HG03159 (cell line): ENCODE results near the gene SPANXD.
"Not testable (repeated sequence)": the region's sequence is repeated elsewhere in the genome, so short reads cannot be mapped to it uniquely, and the experiment has no call there.

Experiments
- ATAC-seq: cut with Tn5 transposase; IDR thresholded peaks from one replicate; pipeline ENCODE4 v1.9.1; 2021; ENCODE audit warnings: mild to moderate bottlenecking, moderate library complexity; ENCODE audit not compliant: unreplicated experiment

SPANXD gene

DNA sequence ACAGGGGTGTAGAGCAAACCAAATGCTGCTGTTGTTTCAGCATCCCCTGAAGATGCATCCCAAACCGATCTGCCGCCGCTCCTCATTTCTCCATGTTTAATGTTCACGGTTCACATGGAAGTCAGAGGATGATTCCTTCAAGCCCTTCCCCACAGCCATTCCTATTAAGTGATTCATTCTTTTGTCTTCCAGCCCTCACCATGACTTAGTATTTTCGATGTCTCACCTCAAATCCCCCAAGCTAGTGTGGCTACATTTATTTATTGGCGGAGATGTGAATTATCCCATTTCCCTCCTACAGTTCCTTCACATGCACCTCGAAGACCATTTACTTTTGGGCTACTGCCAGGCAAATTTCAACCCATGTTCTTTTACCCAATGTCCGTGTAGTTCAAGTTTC is at the start of gene SPANXD:
SPANXD (minus strand) TSS at position 101 of the 400 bp plus-strand sequence. CDS start 334 bp downstream, outside the sequence.
- not testable (repeated sequence) for ATAC-seq

GRCh38 chrX:141742666-141743065 is 44.1 kb upstream of the SPANXD start:
- no peak for ATAC-seq

DNA sequence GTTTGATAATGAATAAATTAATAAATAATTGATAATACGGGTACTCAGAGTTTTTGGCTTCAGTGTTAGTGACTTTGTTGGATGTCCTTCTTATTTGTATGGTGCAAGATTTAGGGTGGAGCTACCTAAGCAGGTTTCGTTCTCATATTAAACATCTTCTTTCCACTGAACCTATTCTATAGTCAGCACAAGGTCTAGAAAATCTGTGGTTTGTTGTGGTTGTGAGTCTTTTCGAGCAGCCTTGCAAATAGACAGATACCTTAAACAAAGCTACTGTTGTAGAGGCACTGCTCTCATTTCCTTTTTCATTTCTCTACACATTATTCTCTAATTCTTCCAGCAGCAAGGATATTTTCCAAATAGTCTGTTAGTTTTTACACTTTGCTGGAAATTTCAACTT is 38.1 kb upstream of the SPANXD start:
- ATAC-seq: no peak

DNA sequence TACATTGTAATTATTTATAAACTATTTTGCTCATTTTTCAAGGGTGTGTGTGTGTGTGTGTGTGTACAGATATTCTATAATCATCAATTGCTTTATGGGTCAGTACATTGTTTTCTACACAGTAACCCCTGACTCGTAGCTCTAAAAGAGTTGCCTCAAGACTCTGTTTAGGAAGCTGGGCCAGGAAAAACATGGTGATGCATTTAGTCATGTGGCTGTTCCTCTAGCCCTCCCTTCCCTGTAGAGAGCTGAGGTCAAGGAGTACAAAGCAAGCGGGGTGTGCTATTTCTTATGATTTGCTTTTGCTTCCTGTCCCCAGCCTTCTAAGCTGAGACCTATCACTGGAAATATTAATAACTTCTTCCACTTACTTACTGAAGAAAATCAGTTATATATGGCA is 34.8 kb upstream of the SPANXD start:
- no peak for ATAC-seq

GRCh38 chrX:141732031-141732430 is 33.5 kb upstream of the SPANXD start:
- ATAC-seq: no peak

GRCh38 chrX:141724186-141724585 is 25.6 kb upstream of the SPANXD start:
- no peak for ATAC-seq

DNA sequence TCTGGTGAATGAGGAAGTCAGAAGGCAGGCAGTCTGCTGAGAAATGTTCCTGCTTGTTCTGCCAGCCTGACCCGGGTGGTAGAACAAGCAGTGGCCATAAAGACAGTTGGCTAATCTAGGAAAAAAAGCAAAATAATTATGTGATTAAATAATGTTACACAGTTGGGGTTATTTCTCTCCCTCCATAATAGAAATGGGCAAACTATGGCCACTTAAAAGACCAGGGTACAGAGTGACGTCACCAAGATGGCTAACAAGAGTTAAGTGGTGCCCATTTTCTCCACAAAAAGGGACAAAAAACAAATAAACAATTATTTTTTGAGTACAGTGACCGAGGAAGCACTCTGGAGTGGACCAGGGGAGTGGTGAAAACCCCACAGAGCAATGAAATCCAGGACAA is 16.1 kb upstream of the SPANXD start:
- no peak for ATAC-seq

GRCh38 chrX:141701072-141701471 is 2.5 kb upstream of the SPANXD start:
- no peak for ATAC-seq

- no peak for ATAC-seq
Measured at GRCh38 chrX:141673946-141674345, 24.6 kb downstream of the SPANXD start.

DNA sequence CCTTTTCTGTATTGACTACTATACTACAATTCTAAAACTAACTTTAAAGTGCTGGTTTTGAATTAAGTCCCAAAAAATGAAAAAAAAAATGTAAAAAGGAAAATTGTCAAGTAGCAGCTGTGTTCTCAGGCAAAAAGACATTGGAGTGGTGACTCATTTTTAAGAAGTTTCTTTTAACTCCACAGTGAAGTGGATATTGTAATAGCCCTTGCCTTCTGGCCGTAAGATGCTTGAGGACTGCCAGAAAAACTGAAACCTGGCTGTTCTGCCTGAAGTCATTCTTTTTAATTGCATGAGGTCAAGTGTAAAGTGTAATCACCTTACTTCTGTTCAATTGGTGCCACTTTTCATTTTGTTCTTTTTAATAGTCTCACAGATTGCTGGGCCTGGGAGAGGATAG is 28.9 kb downstream of the SPANXD start:
- ATAC-seq: no peak

DNA sequence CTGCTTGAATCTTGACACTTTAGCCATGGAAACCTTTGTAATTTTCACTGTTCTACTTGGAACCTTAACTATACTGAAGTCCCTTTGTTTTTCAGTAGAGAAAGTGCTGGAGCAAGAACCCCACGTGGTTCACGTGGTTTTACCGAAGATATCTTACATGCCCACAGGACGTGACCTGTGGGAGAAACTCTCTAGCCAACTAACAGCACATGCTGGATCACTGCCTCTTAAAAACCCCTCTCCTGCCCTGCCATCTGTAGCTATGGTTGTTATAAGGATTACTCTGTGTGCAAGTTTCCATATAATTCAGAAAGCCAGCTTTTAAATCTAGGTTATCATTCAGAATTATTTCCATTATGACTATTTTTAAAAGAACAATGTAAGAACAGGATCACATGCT is 30.2 kb downstream of the SPANXD start:
- ATAC-seq: no peak

- no peak for ATAC-seq
Measured at GRCh38 chrX:141662781-141663180, 35.8 kb downstream of the SPANXD start.

- ATAC-seq: no peak
Measured at GRCh38 chrX:141652286-141652685, 46.3 kb downstream of the SPANXD start.
